ENCODE results near the gene NDNF.
A peak's percentile ranks its signal among the peaks of the same experiment; 100 is the strongest.

The NDNF gene

DNA sequence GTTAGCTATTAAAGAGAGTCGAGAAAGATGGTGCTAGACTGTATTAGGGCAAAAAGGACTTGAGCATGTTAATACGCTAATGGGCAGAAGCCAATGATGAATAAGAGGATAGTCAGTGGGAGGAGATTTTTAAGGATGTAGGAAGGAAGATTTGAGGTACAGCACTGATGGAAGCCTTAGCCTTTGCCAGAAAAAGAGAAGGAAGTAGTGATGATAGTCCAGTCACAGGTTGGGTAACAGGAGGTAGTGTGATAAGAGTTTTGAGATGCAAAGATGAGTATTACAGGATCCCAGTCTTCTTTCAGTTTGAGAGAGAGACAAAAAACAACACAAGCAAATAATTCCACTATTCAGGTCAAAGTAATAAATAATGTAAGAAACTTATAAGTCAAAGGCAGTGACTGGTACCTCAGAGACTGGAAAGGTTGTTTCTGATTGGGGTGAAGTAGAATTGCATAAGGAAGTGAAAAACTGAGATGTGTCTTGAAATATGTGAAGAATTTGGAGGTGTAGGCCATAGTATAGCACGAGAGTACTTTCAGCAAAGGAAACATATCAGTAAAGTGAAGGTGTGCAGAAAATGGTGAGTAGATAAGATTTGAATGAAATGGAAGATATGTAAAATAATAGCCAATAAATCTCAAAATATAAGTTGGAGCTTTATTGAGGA is 22.1 kb upstream of the NDNF start:
- no peak overlapping the region for H3K9ac ChIP-seq (ENCODE audit: low read depth, low read length)

DNA sequence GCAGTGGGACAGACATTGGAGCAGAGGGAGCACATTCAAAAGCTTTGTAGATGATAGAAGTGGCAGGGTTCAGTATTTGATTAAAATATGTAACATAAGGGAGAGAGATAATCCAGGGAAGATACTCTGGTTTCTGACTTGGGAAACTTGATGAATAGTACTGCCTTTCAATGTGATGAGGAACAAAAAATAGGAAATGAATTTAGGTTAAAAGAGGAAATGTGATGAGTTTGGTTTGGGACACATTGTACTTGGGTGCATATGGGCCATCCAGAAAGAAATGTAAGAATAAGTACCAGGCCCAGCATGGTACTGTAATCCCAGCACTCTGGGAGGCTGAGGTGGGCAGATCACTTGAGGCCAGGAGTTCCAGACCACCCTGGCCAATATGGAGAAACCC is 20.9 kb upstream of the NDNF start:
- Histone ChIP-seq H3K9me3 (replicated peaks; ENCODE audit: low read length) (no peaks in the 10 kb centered on the region), H3K4me1 (ENCODE audit: control insufficient read depth, insufficient read depth, low read length) (no peaks in the 10 kb centered on the region), H3K9ac (ENCODE audit: low read depth, low read length) (no peak overlapping the region), H3K4me2 (ENCODE audit: low read length) (no peak overlapping the region), H3K4me3 (ENCODE audit: low read length) (no peak overlapping the region), H3K27me3 (ENCODE audit: control insufficient read depth, insufficient read depth, low read length) (no peaks in the 10 kb centered on the region), H3K36me3 (ENCODE audit: insufficient read depth, low read length) (no peaks in the 10 kb centered on the region)

More for the DNA sequence above, 22.1 kb upstream of the NDNF start:
- no peaks in the 10 kb centered on the region for H3K27me3 ChIP-seq (ENCODE audit: control insufficient read depth, insufficient read depth, low read length)
- no peak overlapping the region for H3K4me3 ChIP-seq (ENCODE audit: low read length)
- H3K4me2 ChIP-seq (ENCODE audit: low read length) = no peak overlapping the region
- no peaks in the 10 kb centered on the region for H3K36me3 ChIP-seq (ENCODE audit: insufficient read depth, low read length)
- H3K4me1 ChIP-seq (ENCODE audit: control insufficient read depth, insufficient read depth, low read length) = no peaks in the 10 kb centered on the region
- H3K9me3 ChIP-seq (replicated peaks; ENCODE audit: low read length) = no peaks in the 10 kb centered on the region

DNA sequence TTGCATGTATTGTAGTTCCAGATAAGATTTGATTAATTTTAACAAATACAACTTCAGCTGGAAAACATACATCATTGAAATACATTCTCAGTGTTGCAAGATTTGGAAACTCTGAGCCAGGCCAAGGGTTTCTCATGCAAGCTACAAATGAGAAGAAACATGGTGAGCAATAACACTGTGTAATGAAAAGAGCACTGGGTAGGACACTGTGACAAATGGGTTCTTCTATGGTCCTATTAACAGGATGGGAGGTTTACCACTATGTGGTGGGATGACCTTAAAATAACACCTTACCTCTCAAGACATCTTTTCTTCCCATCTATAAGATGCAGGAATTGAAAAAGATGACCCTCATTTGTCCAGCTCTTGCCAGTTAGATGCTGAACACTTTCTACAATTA is 19.6 kb upstream of the NDNF start:
- H3K9me3 ChIP-seq (replicated peaks; ENCODE audit: low read length) = no peaks in the 10 kb centered on the region
- no peak overlapping the region for H3K9ac ChIP-seq (ENCODE audit: low read depth, low read length)
- H3K27me3 ChIP-seq (ENCODE audit: control insufficient read depth, insufficient read depth, low read length) = no peaks in the 10 kb centered on the region
- no peak overlapping the region for H3K4me3 ChIP-seq (ENCODE audit: low read length)
- H3K36me3 ChIP-seq (ENCODE audit: insufficient read depth, low read length) = no peaks in the 10 kb centered on the region
- no peaks in the 10 kb centered on the region for H3K4me1 ChIP-seq (ENCODE audit: control insufficient read depth, insufficient read depth, low read length)
- H3K4me2 ChIP-seq (ENCODE audit: low read length) = no peak overlapping the region

DNA sequence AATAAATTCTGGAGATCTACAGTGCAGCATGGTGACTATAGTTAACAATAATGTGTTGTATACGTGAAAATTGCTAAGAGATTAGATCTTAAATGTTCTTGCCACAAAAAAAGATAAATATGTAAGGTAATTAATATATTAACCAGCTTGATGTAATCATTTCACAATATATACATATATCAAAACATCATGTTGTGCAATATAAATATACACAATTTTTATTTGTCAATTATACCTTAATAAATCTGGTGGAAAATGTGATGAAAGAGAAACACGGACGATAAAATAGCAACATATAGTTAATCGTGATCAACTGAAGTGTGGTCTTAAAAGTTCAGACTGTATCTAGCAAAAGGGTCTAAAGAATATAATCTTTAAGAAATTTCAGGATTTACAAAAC is 16.5 kb upstream of the NDNF start:
- no peak overlapping the region for H3K9ac ChIP-seq (ENCODE audit: low read depth, low read length)
- H3K27me3 ChIP-seq (ENCODE audit: control insufficient read depth, insufficient read depth, low read length) = no peaks in the 10 kb centered on the region
- H3K36me3 ChIP-seq (ENCODE audit: insufficient read depth, low read length) = no peaks in the 10 kb centered on the region
- H3K9me3 ChIP-seq (replicated peaks; ENCODE audit: low read length) = no peaks in the 10 kb centered on the region
- no peak overlapping the region for H3K4me2 ChIP-seq (ENCODE audit: low read length)
- H3K4me3 ChIP-seq (ENCODE audit: low read length) = no peak overlapping the region
- no peaks in the 10 kb centered on the region for H3K4me1 ChIP-seq (ENCODE audit: control insufficient read depth, insufficient read depth, low read length)

DNA sequence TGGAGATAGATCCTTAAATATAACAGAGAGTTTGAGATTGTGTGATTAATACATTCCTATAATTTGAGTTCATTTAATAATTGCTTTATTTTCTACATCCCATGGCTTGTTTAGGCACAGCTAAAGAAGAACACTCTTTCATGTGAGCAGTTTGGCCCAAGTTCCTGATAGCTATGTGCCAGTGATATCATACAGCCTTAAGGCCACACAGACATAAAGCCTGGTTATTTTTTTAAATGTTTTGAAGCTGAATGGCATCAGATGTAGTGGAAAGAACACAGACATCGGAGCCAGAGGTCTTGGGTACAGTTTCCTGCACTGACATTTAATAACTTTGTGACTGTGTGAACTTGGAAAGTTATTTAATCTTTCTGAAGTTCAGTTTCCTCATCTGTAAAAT is 7.0 kb upstream of the NDNF start:
- no peaks in the 10 kb centered on the region for H3K4me1 ChIP-seq (ENCODE audit: control insufficient read depth, insufficient read depth, low read length)
- H3K4me3 ChIP-seq (ENCODE audit: low read length) = no peak overlapping the region
- H3K4me2 ChIP-seq (ENCODE audit: low read length) = no peak overlapping the region
- H3K9me3 ChIP-seq (replicated peaks; ENCODE audit: low read length) = no peaks in the 10 kb centered on the region
- peaks cover 9% of the 10 kb centered on the region for H3K27me3 ChIP-seq (ENCODE audit: control insufficient read depth, insufficient read depth, low read length)
- H3K36me3 ChIP-seq (ENCODE audit: insufficient read depth, low read length) = no peaks in the 10 kb centered on the region
- H3K9ac ChIP-seq (ENCODE audit: low read depth, low read length) = no peak overlapping the region

DNA sequence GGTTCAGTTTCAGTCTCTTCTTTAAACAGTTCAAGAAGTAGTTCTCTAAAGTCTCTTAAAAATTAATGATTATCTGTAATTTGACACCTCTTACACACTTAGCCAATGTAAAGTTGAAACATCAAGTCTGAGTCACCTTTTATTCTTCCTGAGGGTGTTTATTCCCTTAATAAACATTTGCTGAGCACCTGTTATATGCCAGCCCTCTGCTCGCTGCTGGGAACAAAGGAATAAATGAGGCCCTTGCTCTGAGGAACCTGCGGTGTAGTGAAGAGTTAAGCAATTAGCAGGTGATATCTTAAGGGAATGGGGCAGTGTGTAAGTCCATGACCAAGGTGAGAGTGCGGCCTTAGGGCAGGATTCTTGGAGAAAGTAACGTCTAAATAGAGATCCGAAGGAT is 5.2 kb upstream of the NDNF start:
- Histone ChIP-seq H3K9me3 (replicated peaks; ENCODE audit: low read length) (no peaks in the 10 kb centered on the region), H3K4me2 (ENCODE audit: low read length) (no peak overlapping the region), H3K9ac (ENCODE audit: low read depth, low read length) (no peak overlapping the region), H3K4me3 (ENCODE audit: low read length) (no peak overlapping the region), H3K4me1 (ENCODE audit: control insufficient read depth, insufficient read depth, low read length) (peaks cover 5% of the 10 kb centered on the region), H3K27me3 (ENCODE audit: control insufficient read depth, insufficient read depth, low read length) (peaks cover 26% of the 10 kb centered on the region), H3K36me3 (ENCODE audit: insufficient read depth, low read length) (no peaks in the 10 kb centered on the region)

DNA sequence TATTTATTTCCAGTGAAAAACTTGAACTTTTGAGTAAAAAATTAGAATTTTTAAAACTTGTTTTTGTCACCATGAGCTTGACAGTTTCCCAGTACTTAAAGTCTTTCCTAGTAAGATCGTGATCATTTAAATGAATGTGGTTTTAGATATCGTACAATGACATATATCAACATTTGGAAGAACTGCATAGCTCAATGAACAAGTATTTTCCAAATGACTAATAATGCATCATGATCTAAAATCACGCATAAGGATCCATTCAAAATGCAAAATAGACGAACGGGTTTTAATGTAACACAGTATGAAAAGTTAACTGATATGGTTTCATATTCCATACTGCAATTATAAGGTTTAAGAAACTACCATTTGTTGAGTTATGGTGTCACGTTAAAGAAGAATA is 4.1 kb upstream of the NDNF start:
- Histone ChIP-seq H3K9me3 (replicated peaks; ENCODE audit: low read length) (no peaks in the 10 kb centered on the region), H3K4me1 (ENCODE audit: control insufficient read depth, insufficient read depth, low read length) (peaks cover 12% of the 10 kb centered on the region), H3K9ac (ENCODE audit: low read depth, low read length) (no peak overlapping the region), H3K4me3 (ENCODE audit: low read length) (no peak overlapping the region), H3K36me3 (ENCODE audit: insufficient read depth, low read length) (no peaks in the 10 kb centered on the region), H3K4me2 (ENCODE audit: low read length) (no peak overlapping the region), H3K27me3 (ENCODE audit: control insufficient read depth, insufficient read depth, low read length) (peaks cover 29% of the 10 kb centered on the region)

DNA sequence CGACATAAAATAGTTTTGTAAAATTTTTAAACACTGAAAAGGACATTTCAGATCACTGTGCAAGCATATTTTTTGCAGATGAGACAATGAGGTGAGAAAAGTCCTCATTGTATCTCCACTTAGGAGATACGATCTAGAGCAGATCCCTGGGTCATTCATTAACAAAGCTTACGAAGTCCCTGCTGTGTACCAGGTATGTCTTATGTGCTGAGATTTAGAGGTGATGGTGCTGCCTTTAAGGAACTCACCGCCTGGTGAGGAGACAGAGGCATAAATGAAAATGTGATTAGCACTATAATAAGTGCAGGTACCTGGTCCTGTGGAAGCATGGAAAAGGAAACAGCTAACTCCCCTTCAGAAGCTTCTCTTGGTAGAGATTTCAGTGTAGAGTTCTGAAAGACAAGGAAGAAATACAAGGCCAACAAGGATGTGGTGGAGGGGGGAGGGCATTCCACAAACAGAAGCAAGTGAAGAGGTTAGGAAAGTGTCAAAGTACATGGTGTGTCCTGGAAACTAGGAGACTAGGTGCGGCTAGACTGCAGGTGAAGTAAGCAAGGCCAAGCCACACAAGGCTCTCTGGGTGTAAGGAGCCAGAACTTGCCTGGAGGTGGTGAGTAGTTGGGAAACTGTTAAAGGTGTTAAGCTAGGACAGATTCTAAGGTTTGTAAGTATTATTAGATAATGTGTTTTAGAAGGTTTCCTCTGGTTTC is 1.5 kb upstream of the NDNF start:
- no peak overlapping the region for H3K9ac ChIP-seq (ENCODE audit: low read depth, low read length)
- H3K9me3 ChIP-seq (replicated peaks; ENCODE audit: low read length) = no peaks in the 10 kb centered on the region
- no peak overlapping the region for H3K4me2 ChIP-seq (ENCODE audit: low read length)
- no peaks in the 10 kb centered on the region for H3K36me3 ChIP-seq (ENCODE audit: insufficient read depth, low read length)
- H3K4me3 ChIP-seq (ENCODE audit: low read length) = no peak overlapping the region
- H3K27me3 ChIP-seq (ENCODE audit: control insufficient read depth, insufficient read depth, low read length) = peaks cover 29% of the 10 kb centered on the region
- H3K4me1 ChIP-seq (ENCODE audit: control insufficient read depth, insufficient read depth, low read length) = peaks cover 13% of the 10 kb centered on the region

DNA sequence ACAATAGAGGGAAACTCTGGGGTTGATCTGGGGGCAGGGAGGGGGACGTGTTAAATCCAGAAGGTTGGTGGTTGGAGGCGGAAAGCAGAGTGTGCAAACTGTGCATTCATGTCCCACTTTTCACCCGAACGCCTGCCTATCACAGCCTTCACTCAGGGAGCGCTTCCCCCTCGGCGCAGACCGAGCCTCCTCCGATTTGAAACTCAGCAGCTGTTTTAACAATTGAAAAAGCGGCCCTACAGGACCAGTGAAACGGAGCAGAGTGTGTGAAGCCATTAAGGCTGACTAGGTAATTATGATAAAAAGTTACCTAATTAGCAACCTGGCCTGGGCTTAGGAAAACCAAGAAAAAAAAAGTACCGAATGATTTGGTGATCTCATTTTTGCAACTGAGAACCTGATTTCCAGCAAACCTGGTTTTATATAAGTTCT is 685 bp upstream of the NDNF start:
- H3K9me3 ChIP-seq (replicated peaks; ENCODE audit: low read length) = no peaks in the 10 kb centered on the region
- peak overlapping the region; percentile 31 for H3K9ac ChIP-seq (ENCODE audit: low read depth, low read length)
- peaks cover 13% of the 10 kb centered on the region for H3K4me1 ChIP-seq (ENCODE audit: control insufficient read depth, insufficient read depth, low read length)
- H3K4me3 ChIP-seq (ENCODE audit: low read length) = peak overlapping the region; percentile 69
- H3K4me2 ChIP-seq (ENCODE audit: low read length) = peak overlapping the region; percentile 90
- peaks cover 29% of the 10 kb centered on the region for H3K27me3 ChIP-seq (ENCODE audit: control insufficient read depth, insufficient read depth, low read length)
- no peaks in the 10 kb centered on the region for H3K36me3 ChIP-seq (ENCODE audit: insufficient read depth, low read length)

DNA sequence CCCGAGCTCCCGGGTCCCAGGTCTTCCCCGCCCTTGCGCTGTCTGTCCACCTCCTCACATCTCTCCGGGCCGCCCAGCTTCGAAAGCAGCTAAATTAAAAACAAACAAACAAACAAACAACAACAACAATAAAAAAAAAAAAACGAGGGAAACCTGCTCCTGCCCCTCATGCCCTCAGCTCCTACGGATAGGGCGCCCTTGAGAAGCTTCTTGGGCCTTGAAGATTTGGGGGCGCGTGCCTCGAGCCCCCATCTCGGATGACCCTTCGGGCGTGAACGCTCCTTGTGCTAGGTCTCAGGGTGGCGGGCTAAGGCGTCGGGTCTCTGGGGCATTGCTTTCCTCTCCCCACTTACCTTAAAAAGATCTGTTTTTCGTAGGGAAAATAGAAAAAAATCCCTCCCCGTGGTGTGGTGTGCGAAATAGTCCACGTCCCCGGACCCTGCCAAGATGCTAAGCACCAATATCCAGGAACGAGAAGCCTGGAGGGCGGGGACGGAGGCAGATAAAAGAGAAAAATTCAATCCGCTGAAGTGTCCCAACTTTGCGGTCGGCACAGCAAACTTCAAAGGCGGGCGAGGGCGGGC is 603 bp downstream of the NDNF start:
- H3K4me1 ChIP-seq (ENCODE audit: control insufficient read depth, insufficient read depth, low read length) = peaks cover 13% of the 10 kb centered on the region
- peaks cover 26% of the 10 kb centered on the region for H3K27me3 ChIP-seq (ENCODE audit: control insufficient read depth, insufficient read depth, low read length)
- peak overlapping the region; percentile 56 for H3K9ac ChIP-seq (ENCODE audit: low read depth, low read length)

DNA sequence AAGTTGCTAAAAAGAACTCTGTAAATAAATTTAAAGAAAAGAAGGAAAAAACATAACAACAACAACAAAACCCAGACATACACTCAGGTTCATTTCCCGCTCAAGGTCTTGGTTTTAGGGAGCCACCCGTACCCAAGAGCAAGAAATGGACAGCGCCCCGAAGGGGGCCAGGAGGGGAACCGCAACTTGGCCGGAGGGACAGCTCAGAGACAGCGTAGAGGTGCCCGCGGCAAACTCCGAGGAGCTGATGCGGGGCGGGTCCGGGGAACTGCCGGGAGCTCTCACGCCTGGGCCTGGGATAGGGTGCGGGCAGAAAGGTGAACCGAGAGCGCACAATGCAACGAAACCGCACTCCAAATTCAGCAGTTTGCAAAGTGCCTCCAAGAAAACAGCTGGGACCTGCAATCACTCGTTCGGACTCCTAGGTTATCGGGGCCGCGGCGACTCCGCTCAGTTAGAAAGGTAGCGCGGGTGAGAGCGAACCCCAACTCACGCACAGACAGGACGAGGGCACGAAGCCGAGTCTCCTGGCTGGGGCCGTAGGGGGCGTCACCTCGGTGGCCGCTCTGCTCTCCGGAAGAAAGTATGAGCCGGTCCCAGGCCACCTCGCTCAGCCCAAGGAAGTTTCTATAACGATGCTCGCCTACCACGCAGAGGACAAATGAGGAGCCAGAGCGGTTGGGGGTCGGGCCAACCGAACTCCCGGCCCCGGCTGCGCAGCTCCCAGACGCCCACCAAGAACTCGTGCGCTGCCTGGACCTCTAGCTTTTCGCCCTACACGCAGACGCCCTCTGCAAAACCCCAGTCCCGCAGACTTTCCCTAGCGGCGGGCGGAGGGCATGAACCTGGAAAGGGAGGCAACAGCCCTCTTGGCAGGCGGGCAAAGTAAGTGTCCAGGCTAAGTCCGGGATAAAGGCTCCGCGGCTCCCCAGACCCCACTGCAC is 1.4 kb downstream of the NDNF start:
- Histone ChIP-seq H3K27me3 (ENCODE audit: control insufficient read depth, insufficient read depth, low read length) (peaks cover 26% of the 10 kb centered on the region), H3K4me3 (ENCODE audit: low read length) (peak overlapping the region; percentile 69), H3K36me3 (ENCODE audit: insufficient read depth, low read length) (no peaks in the 10 kb centered on the region), H3K4me2 (ENCODE audit: low read length) (peak overlapping the region; percentile 90), H3K9ac (ENCODE audit: low read depth, low read length) (peak overlapping the region; percentile 56), H3K9me3 (replicated peaks; ENCODE audit: low read length) (no peaks in the 10 kb centered on the region), H3K4me1 (ENCODE audit: control insufficient read depth, insufficient read depth, low read length) (peaks cover 13% of the 10 kb centered on the region)

More for the DNA sequence above, 603 bp downstream of the NDNF start:
- Histone ChIP-seq H3K4me3 (ENCODE audit: low read length) (peak overlapping the region; percentile 69), H3K4me2 (ENCODE audit: low read length) (peak overlapping the region; percentile 90), H3K9me3 (replicated peaks; ENCODE audit: low read length) (no peaks in the 10 kb centered on the region), H3K36me3 (ENCODE audit: insufficient read depth, low read length) (no peaks in the 10 kb centered on the region)
